ENCODE results near the gene SYF2. TPM values are rescaled to one million over a fixed set of nuclear protein-coding genes. Genes with fewer than 3 reads are reported as not detected.

Gene SYF2
- total and polyA plus RNA-seq, 2 donors (not counting 3 experiments of a cell fraction or from before 2014, with no cell fraction given), result 9.3 to 38.0 TPM

- H3K27ac ChIP-seq (ENCODE audit: insufficient read depth, low read depth, low read length), result no peak overlapping the region
- ChIA-PET CTCF (interaction anchor here (1.7 kb wide), 1 partner anchor 11 kb away, joined by 4 read pairs; no protein-coding TSS in a partner anchor), POLR2A (no interaction called here)
- H3K9me1 ChIP-seq (replicated peaks; ENCODE audit: control insufficient read depth, extremely low read depth, insufficient read depth, low read length), result no peaks in the 10 kb centered on the region
- intact Hi-C loops (cut with micrococcal nuclease), result no loop called here
- no peak overlapping the region for H3K4me3 ChIP-seq (replicated peaks in 1 of 3; ENCODE audit: insufficient read depth in 1 of 3, low read depth in 1 of 3, low read length in 3 of 3)
- FAIRE-seq, result no peak
- DNase-seq (ENCODE audit: low read depth, low spot score), result no peak
- H4K20me1 ChIP-seq (replicated peaks; ENCODE audit: control insufficient read depth, extremely low read depth, insufficient read depth, low read length), result no peaks in the 10 kb centered on the region
- dilution Hi-C loops (cut with MboI; ENCODE audit: extremely low pct_ligation_motif_present, low sequenced_read_pairs), result no loop called here
- peaks cover 0 to 2% of the 10 kb centered on the region in 2 experiments for H3K27me3 ChIP-seq (ENCODE audit: control insufficient read depth in 2 of 2, insufficient read depth in 2 of 2, low read length in 2 of 2)
- H3K9ac ChIP-seq (replicated peaks; ENCODE audit: extremely low read depth, insufficient read depth, low read length), result no peak overlapping the region
- TF ChIP-seq JUN (IDR thresholded peaks at IDR 0.05; ENCODE audit: borderline replicate concordance, insufficient read depth, insufficient read length, low read depth) (no peak), FOS (IDR thresholded peaks at IDR 0.05; ENCODE audit: borderline replicate concordance, insufficient read depth, low read length) (no peak)
- no peaks in the 10 kb centered on the region for H3K9me3 ChIP-seq (replicated peaks; ENCODE audit: control insufficient read depth, insufficient read depth, low read length)
- H3K36me3 ChIP-seq (ENCODE audit: control insufficient read depth in 2 of 2, extremely low read depth in 1 of 2, insufficient read depth in 2 of 2, low read length in 2 of 2), result no peaks in the 10 kb centered on the region
- no peaks in the 10 kb centered on the region for H3K79me2 ChIP-seq (ENCODE audit: control insufficient read depth, insufficient read depth, low read length)
- H2AFZ ChIP-seq (ENCODE audit: low read depth, low read length), result no peak overlapping the region
- no peaks in the 10 kb centered on the region for H3K4me1 ChIP-seq (ENCODE audit: control insufficient read depth, extremely low read depth, insufficient read depth, low read length)
- no peak overlapping the region for H3K4me2 ChIP-seq (ENCODE audit: insufficient read depth, low read length)
- no TSS peak for BruUV-seq (replicated peaks)
Measured at GRCh38 chr1:25186161-25187007, 45.9 kb downstream of the SYF2 start.

- Histone ChIP-seq H3K79me2 (ENCODE audit: control insufficient read depth, insufficient read depth, low read length) (no peaks in the 10 kb centered on the region), H3K27ac (ENCODE audit: insufficient read depth, low read depth, low read length) (no peak overlapping the region), H3K9me3 (replicated peaks; ENCODE audit: control insufficient read depth, insufficient read depth, low read length) (no peaks in the 10 kb centered on the region), H3K4me2 (ENCODE audit: insufficient read depth, low read length) (no peak overlapping the region), H3K27me3 (ENCODE audit: control insufficient read depth in 2 of 2, insufficient read depth in 2 of 2, low read length in 2 of 2) (peaks cover 0 to 2% of the 10 kb centered on the region in 2 experiments), H4K20me1 (replicated peaks; ENCODE audit: control insufficient read depth, extremely low read depth, insufficient read depth, low read length) (no peaks in the 10 kb centered on the region), H3K9ac (replicated peaks; ENCODE audit: extremely low read depth, insufficient read depth, low read length) (no peak overlapping the region), H2AFZ (ENCODE audit: low read depth, low read length) (no peak overlapping the region), H3K4me1 (ENCODE audit: control insufficient read depth, extremely low read depth, insufficient read depth, low read length) (no peaks in the 10 kb centered on the region), H3K9me1 (replicated peaks; ENCODE audit: control insufficient read depth, extremely low read depth, insufficient read depth, low read length) (no peaks in the 10 kb centered on the region), H3K36me3 (ENCODE audit: control insufficient read depth in 2 of 2, extremely low read depth in 1 of 2, insufficient read depth in 2 of 2, low read length in 2 of 2) (no peaks in the 10 kb centered on the region), H3K4me3 (replicated peaks in 1 of 3; ENCODE audit: insufficient read depth in 1 of 3, low read depth in 1 of 3, low read length in 3 of 3) (no peak overlapping the region)
- FAIRE-seq, result no peak
- BruUV-seq (replicated peaks), result no TSS peak
- ChIA-PET CTCF (interaction anchor here (1.7 kb wide), 1 partner anchor 12 kb away, joined by 4 read pairs; no protein-coding TSS in a partner anchor), POLR2A (no interaction called here)
- dilution Hi-C loops (cut with MboI; ENCODE audit: extremely low pct_ligation_motif_present, low sequenced_read_pairs) (no loop called here), intact Hi-C loops (cut with micrococcal nuclease) (no loop called here)
- no peak for DNase-seq (ENCODE audit: low read depth, low spot score)
- TF ChIP-seq JUN (IDR thresholded peaks at IDR 0.05; ENCODE audit: borderline replicate concordance, insufficient read depth, insufficient read length, low read depth) (no peak), MAX (IDR thresholded peaks at IDR 0.05; ENCODE audit: insufficient read depth, insufficient read length) (no peak), MYC (IDR thresholded peaks at IDR 0.05; ENCODE audit: low read depth, low read length) (no peak), POLR2AphosphoS5 (IDR thresholded peaks at IDR 0.05; ENCODE audit: insufficient read depth, low read depth, low read length) (no peak), FOS (IDR thresholded peaks at IDR 0.05; ENCODE audit: borderline replicate concordance, insufficient read depth, low read length) (no peak)
Measured at GRCh38 chr1:25185409-25186160, 46.7 kb downstream of the SYF2 start.
